Renal pelvis (tissue), 12 donors: Measurements from ENCODE around the gene PIWIL1. TPM values are rescaled to one million over a fixed set of nuclear protein-coding genes. Genes with fewer than 3 reads are reported as not detected.

Source experiments
- DNase-seq: peaks from one replicate; pipeline ENCODE4 v3.0.0-alpha.2; 2013
- long read RNA-seq, 16 experiments: transcript quantifications; one replicate each; lab custom pipeline, GENCODE V29; 2026
- polyA plus RNA-seq, 3 donors: library from polyadenylated mRNA; unstranded; fragments of 120-200 nt; gene quantifications; one replicate each; pipeline ENCODE4 v1.2.1, GENCODE V29; 2013; ENCODE audit not compliant: insufficient read length in 3 of 3

The PIWIL1 gene
- polyA plus RNA-seq = 1 to 10 TPM in 1 of 3 donors, under 1 TPM in 2; 0.13 to 3.4 (median 0.31) TPM
- long read RNA-seq, donor 1 = 0 reads
- long read RNA-seq, donor 2 = 0 reads
- long read RNA-seq, donor 3 = 0 reads
- long read RNA-seq, donor 4 = 0 reads
- long read RNA-seq, donor 5 = 0 reads
- long read RNA-seq, donor 6 = 0 reads
- long read RNA-seq, donor 7 = 0 reads
- long read RNA-seq, donor 8 = 0 reads
- long read RNA-seq, donor 9 = 0 reads
- long read RNA-seq, donor 10 = 0 reads
- long read RNA-seq, donor 11 = 0 reads
- long read RNA-seq, donor 12 = 0 reads
- long read RNA-seq, donor 13 = 0 reads
- long read RNA-seq, donor 14 = 0 reads
- long read RNA-seq, donor 15, partial matches to known transcripts = 0 of 1 reads
- long read RNA-seq, donor 15, other reads (novel, unspliced or antisense) = 0 of 1 reads
- long read RNA-seq, donor 16 = 0 reads

GRCh38 chr12:130337488-130338303 lies at the start of gene PIWIL1:
TSS of gene PIWIL1 (plus strand) at chr12:130337887. CDS start at chr12:130342592, 4,705 bp downstream.
- DNase-seq = no peak

- no peak for DNase-seq
These were observed 49.5 kb upstream of the PIWIL1 start for GRCh38 chr12:130288206-130288605.

GRCh38 chr12:130288691-130289090 lies 49.0 kb upstream of the PIWIL1 start:
- no peak for DNase-seq

GRCh38 chr12:130290114-130290513 lies 47.6 kb upstream of the PIWIL1 start:
- no peak for DNase-seq

GRCh38 chr12:130298322-130299021 lies 39.2 kb upstream of the PIWIL1 start:
- no peak for DNase-seq

GRCh38 chr12:130299574-130299973 lies 38.1 kb upstream of the PIWIL1 start:
- DNase-seq = no peak

GRCh38 chr12:130300090-130300489 lies 37.6 kb upstream of the PIWIL1 start:
- no peak for DNase-seq

- no peak for DNase-seq
These were observed 36.8 kb upstream of the PIWIL1 start for GRCh38 chr12:130300737-130301535.

GRCh38 chr12:130301559-130301958 lies 36.1 kb upstream of the PIWIL1 start:
- no peak for DNase-seq

GRCh38 chr12:130303781-130304180 lies 33.9 kb upstream of the PIWIL1 start:
- DNase-seq = no peak

- no peak for DNase-seq
These were observed 29.8 kb upstream of the PIWIL1 start for GRCh38 chr12:130307859-130308258.

GRCh38 chr12:130308393-130308792 lies 29.3 kb upstream of the PIWIL1 start:
- DNase-seq = no peak

- no peak for DNase-seq
These were observed 21.4 kb upstream of the PIWIL1 start for GRCh38 chr12:130316251-130316650.

GRCh38 chr12:130320536-130320935 lies 17.2 kb upstream of the PIWIL1 start:
- no peak for DNase-seq

- DNase-seq = no peak
These were observed 15.4 kb upstream of the PIWIL1 start for GRCh38 chr12:130322263-130322662.

GRCh38 chr12:130330685-130331084 lies 7.0 kb upstream of the PIWIL1 start:
- no peak for DNase-seq

- DNase-seq = no peak
These were observed 6.5 kb upstream of the PIWIL1 start for GRCh38 chr12:130331146-130331545.

GRCh38 chr12:130333341-130333740 lies 4.3 kb upstream of the PIWIL1 start:
- DNase-seq = no peak

- no peak for DNase-seq
These were observed 3.3 kb upstream of the PIWIL1 start for GRCh38 chr12:130334399-130334798.

- no peak for DNase-seq
These were observed 2.8 kb upstream of the PIWIL1 start for GRCh38 chr12:130334937-130335336.
